ENCODE data around the gene PHF13.
"Not testable (repeated sequence)": the region's sequence is repeated elsewhere in the genome, so short reads cannot be mapped to it uniquely, and the experiment has no call there.

The PHF13 gene

GRCh38 chr1:6597777-6598131 is 15.8 kb upstream of the PHF13 start:
- no peaks in the 10 kb centered on the region for H3K27me3 ChIP-seq
- peak overlapping the region; percentile 98 to 100 for H3K4me3 ChIP-seq (ENCODE audit: low read depth in 1 of 2, low read length in 1 of 2)
- peaks cover 65% of the 10 kb centered on the region for H3K36me3 ChIP-seq
- no peaks in the 10 kb centered on the region for H3K9me3 ChIP-seq
- no peak for TF ChIP-seq CTCF (IDR thresholded peaks at IDR 0.05)
- H3K4me1 ChIP-seq (ENCODE audit: control insufficient read depth in 1 of 2, insufficient read depth in 1 of 2, low read depth in 1 of 2, low read length in 1 of 2), result peaks cover 47 to 68% of the 10 kb centered on the region in 2 experiments
- peak overlapping the region; percentile 94 for H3K27ac ChIP-seq

- H3K36me3 ChIP-seq, result peaks cover 49% of the 10 kb centered on the region
Measured at GRCh38 chr1:6599141-6599975, 14.2 kb upstream of the PHF13 start.

GRCh38 chr1:6599991-6600390 is 13.5 kb upstream of the PHF13 start:
- H3K4me3 ChIP-seq (ENCODE audit: low read depth in 1 of 2, low read length in 1 of 2), result peak overlapping the region; percentile 98 to 100
- H3K36me3 ChIP-seq, result peaks cover 42% of the 10 kb centered on the region
- not testable (repeated sequence) for H3K9me3 ChIP-seq, H3K27me3 ChIP-seq
- peak overlapping the region; percentile 94 for H3K27ac ChIP-seq
- peaks cover 54 to 76% of the 10 kb centered on the region in 2 experiments for H3K4me1 ChIP-seq (ENCODE audit: control insufficient read depth in 1 of 2, insufficient read depth in 1 of 2, low read depth in 1 of 2, low read length in 1 of 2)

More at GRCh38 chr1:6599141-6599975, 14.2 kb upstream of the PHF13 start:
- Histone ChIP-seq H3K27ac (peak overlapping the region; percentile 94), H3K9me3 (no peaks in the 10 kb centered on the region), H3K4me1 (ENCODE audit: control insufficient read depth in 1 of 2, insufficient read depth in 1 of 2, low read depth in 1 of 2, low read length in 1 of 2) (peaks cover 56 to 79% of the 10 kb centered on the region in 2 experiments), H3K27me3 (no peaks in the 10 kb centered on the region), H3K4me3 (ENCODE audit: low read depth in 1 of 2, low read length in 1 of 2) (peak overlapping the region; percentile 98 to 100)
- no peak for TF ChIP-seq CTCF (IDR thresholded peaks at IDR 0.05)

GRCh38 chr1:6600410-6601048 is 13.0 kb upstream of the PHF13 start:
- H3K36me3 ChIP-seq, result peaks cover 37% of the 10 kb centered on the region
- peak overlapping the region; percentile 94 for H3K27ac ChIP-seq
- H3K4me1 ChIP-seq (ENCODE audit: control insufficient read depth in 1 of 2, insufficient read depth in 1 of 2, low read depth in 1 of 2, low read length in 1 of 2), result peaks cover 50 to 70% of the 10 kb centered on the region in 2 experiments
- no peaks in the 10 kb centered on the region for H3K27me3 ChIP-seq
- H3K9me3 ChIP-seq, result no peaks in the 10 kb centered on the region
- no peak for TF ChIP-seq CTCF (IDR thresholded peaks at IDR 0.05)
- peak overlapping the region; percentile 98 to 100 for H3K4me3 ChIP-seq (ENCODE audit: low read depth in 1 of 2, low read length in 1 of 2)

GRCh38 chr1:6601049-6601922 is 12.2 kb upstream of the PHF13 start:
- Histone ChIP-seq H3K9me3 (no peaks in the 10 kb centered on the region), H3K4me3 (ENCODE audit: low read depth in 1 of 2, low read length in 1 of 2) (peak overlapping the region; percentile 98 to 100), H3K27me3 (no peaks in the 10 kb centered on the region), H3K4me1 (ENCODE audit: control insufficient read depth in 1 of 2, insufficient read depth in 1 of 2, low read depth in 1 of 2, low read length in 1 of 2) (peaks cover 42 to 64% of the 10 kb centered on the region in 2 experiments), H3K27ac (peak overlapping the region; percentile 94), H3K36me3 (peaks cover 29% of the 10 kb centered on the region)
- TF ChIP-seq CTCF (IDR thresholded peaks at IDR 0.05), result no peak

Measured in neutrophil (primary cell).